ENCODE measurements around the gene EFNB1. TPM values are rescaled to one million over a fixed set of nuclear protein-coding genes. Genes with fewer than 3 reads are reported as not detected.
"Not testable (repeated sequence)": the region's sequence is repeated elsewhere in the genome, so short reads cannot be mapped to it uniquely, and the experiment has no call there.

EFNB1 gene
- total and polyA plus RNA-seq, 2 of the 8 experiments (the other 6 are each of a cell fraction or from before 2014, with no cell fraction given), result 2.3 to 5.4 TPM

DNA sequence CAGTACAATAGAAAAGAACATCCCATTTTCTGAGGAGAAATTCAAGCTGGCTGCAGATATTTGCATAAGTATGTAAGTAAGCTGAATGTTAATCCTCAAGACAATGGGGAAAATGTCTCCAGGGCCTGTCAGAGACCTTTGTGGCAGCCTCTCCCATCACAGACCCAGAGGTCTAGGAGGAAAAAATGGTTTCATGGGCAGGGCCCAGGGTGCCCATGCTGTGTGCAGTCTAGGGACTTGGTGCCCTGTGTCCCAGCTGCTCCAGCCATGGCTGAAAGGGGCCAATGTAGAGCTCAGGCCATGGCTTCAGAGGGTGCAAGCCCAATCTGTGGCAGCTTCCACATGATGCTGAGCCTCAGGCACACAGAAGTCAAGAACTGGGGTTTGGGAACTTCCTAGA lies 30.4 kb upstream of the EFNB1 start:
- peaks cover 9 to 18% of the 10 kb centered on the region in 2 experiments; a peak in 3 of 4 replicates for H3K9me3 ChIP-seq (ENCODE audit: insufficient read depth in 2 of 2, low read depth in 1 of 2, low read length in 1 of 2)
- H2BK120ac ChIP-seq (replicated peaks; ENCODE audit: low read depth, low read length); H3K14ac ChIP-seq (ENCODE audit: insufficient read length); H3K18ac ChIP-seq (ENCODE audit: extremely low read depth, low read length); H4K5ac ChIP-seq (ENCODE audit: insufficient read length, low read depth, low read length); H3K79me2 ChIP-seq (ENCODE audit: control insufficient read depth in 1 of 2, insufficient read depth in 2 of 2, low read length in 2 of 2); H2AK5ac ChIP-seq (ENCODE audit: low read depth, low read length); H3K4me2 ChIP-seq (ENCODE audit: insufficient read depth in 1 of 2, low read depth in 2 of 2, low read length in 2 of 2); H4K20me1 ChIP-seq (replicated peaks in 1 of 2; ENCODE audit: control insufficient read depth in 1 of 2, insufficient read depth in 2 of 2, low read length in 2 of 2); H3K27me3 ChIP-seq (replicated peaks in 1 of 4; ENCODE audit: control insufficient read depth in 3 of 4, extremely low read depth in 1 of 4, insufficient read depth in 3 of 4, low read length in 3 of 4); H3K79me1 ChIP-seq (ENCODE audit: low read depth, low read length); POLR2A ChIA-PET (ENCODE audit: partially characterized antibody); H3K56ac ChIP-seq (replicated peaks; ENCODE audit: insufficient read length, low read depth, low read length); H2AFZ ChIP-seq (ENCODE audit: low read length); DNase-seq (ENCODE audit: low read depth in 1 of 2, low spot score in 2 of 2); H3K4me3 ChIP-seq (ENCODE audit: extremely low read depth in 1 of 4, insufficient read depth in 2 of 4, low read depth in 3 of 4, low read length in 4 of 4); H2BK20ac ChIP-seq (ENCODE audit: low read length); H3K23ac ChIP-seq (ENCODE audit: insufficient read length); H3K27ac ChIP-seq (ENCODE audit: low read depth, low read length); H2BK5ac ChIP-seq (ENCODE audit: low read depth, low read length); H2BK12ac ChIP-seq (ENCODE audit: low read depth, low read length); H3K23me2 ChIP-seq (ENCODE audit: low read depth, low read length); H3K4ac ChIP-seq (replicated peaks; ENCODE audit: insufficient read length, low read depth, low read length); H4K8ac ChIP-seq (ENCODE audit: extremely low read depth, insufficient read depth, low read length); H3K4me1 ChIP-seq (replicated peaks in 1 of 4; ENCODE audit: control insufficient read depth in 3 of 4, insufficient read depth in 4 of 4, low read length in 3 of 4); H3K36me3 ChIP-seq (ENCODE audit: control insufficient read depth in 2 of 4, insufficient read depth in 4 of 4, low read length in 3 of 4); H4K91ac ChIP-seq (replicated peaks; ENCODE audit: insufficient read length, low read length); H2BK15ac ChIP-seq (ENCODE audit: low read length); FAIRE-seq; H3K9ac ChIP-seq (replicated peaks in 1 of 4; ENCODE audit: extremely low read depth in 1 of 4, low read depth in 3 of 4, low read length in 3 of 4): not testable (repeated sequence)
- CTCF ChIA-PET (ENCODE audit: partially characterized antibody), result interaction anchor here (6.3 kb wide), 1 partner anchor 9 kb away, joined by 21 read pairs; no protein-coding TSS in a partner anchor
